ENCODE measurements around the gene ERC2.
"Not testable (repeated sequence)": the region's sequence is repeated elsewhere in the genome, so short reads cannot be mapped to it uniquely, and the experiment has no call there.

DNA sequence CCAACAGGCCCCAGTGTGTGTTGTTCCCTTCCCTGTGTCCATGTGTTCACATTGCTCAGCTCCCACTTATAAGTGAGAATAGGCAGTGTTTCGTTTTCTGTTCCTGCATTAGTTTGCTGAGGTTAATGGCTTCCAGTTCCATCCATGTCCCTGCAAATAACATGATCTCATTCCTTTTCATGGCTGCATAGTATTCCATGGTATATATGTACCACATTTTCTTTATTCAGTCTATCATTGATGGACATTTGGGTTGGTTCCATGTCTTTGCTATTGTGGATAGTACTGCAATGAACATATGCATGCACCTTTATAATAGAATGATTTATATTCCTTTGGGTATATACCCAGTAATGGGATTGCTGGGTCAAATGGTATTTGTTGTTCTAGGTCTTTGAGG, 452.9 kb downstream of the ERC2 start:
- TF ChIP-seq ZFP36 (IDR thresholded peaks at IDR 0.05; ENCODE audit: borderline replicate concordance, partially characterized antibody); PHF8 (IDR thresholded peaks at IDR 0.05; ENCODE audit: borderline replicate concordance, low read depth); NR3C1 (IDR thresholded peaks at IDR 0.05); CBX2 (IDR thresholded peaks at IDR 0.05; ENCODE audit: borderline replicate concordance, low read depth): not testable (repeated sequence)
